ENCODE results near the gene TMEM88.

DNA sequence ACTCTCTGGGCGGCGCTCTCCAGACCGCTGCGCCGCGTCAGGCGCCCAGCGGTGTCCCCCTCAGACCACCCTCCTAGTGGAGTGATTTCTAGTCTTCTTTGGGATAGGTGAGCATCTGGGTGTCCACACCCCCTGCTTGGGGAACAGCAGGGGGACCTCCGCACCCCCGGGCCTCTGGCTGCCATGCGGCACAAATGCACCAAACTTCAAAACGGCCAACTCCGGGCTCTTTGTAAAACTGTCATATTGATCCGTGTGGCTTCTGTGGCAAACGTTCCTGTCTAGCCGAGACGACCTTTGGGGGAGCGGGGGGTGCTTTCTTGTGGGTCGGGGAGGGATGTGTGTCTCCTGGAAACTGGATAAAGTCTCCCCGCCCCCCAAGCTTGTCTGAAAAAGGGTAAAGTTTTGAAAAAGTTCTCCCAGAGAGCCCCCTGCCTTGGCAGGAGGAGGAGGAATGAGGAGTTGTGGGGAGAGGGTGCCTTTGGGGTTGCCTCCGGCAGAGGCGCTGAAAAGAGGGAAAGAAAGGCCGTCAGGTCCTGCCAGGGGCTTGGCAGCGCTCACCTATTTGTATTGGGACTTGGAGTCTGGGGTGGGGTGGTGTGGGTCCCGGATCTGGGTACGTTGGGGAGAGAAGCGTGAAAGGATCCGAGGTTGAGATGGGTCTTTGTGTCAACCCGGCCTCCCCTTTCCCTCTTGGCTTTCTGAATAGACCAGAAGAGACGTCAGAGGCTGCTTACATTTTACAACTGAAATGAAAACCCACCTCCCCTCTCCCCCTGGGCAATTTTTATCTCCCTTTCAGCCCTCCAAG is 31.6 kb downstream of the TMEM88 start:
- TF ChIP-seq FOS (IDR thresholded peaks at IDR 0.05; ENCODE audit: borderline replicate concordance, insufficient read depth, low read length), result no peak
- no peak for TF ChIP-seq CTCF (IDR thresholded peaks at IDR 0.05; ENCODE audit: extremely low read depth in 1 of 2, insufficient read depth in 1 of 2, low read depth in 1 of 2, low read length in 2 of 2)
- no peak for TF ChIP-seq EZH2 (IDR thresholded peaks at IDR 0.05; ENCODE audit: borderline replicate concordance, low read depth, low read length, severe bottlenecking)
- peak; percentile 21 for TF ChIP-seq POLR2A (IDR thresholded peaks at IDR 0.05; ENCODE audit: low read depth, low read length)
- no peak for TF ChIP-seq MAX (IDR thresholded peaks at IDR 0.05; ENCODE audit: insufficient read depth, insufficient read length)
- no peak for TF ChIP-seq POLR2AphosphoS5 (IDR thresholded peaks at IDR 0.05; ENCODE audit: insufficient read depth, low read depth, low read length)
- no peak for TF ChIP-seq JUN (IDR thresholded peaks at IDR 0.05; ENCODE audit: borderline replicate concordance, insufficient read depth, insufficient read length, low read depth)
- TF ChIP-seq GATA2 (IDR thresholded peaks at IDR 0.05; ENCODE audit: insufficient read depth, insufficient read length, low read depth, low read length), result no peak
- TF ChIP-seq MYC (IDR thresholded peaks at IDR 0.05; ENCODE audit: low read depth, low read length), result no peak

Measured in endothelial cell of umbilical vein (primary cell).